Choroid plexus epithelial cell (primary cell): ENCODE data around the gene PHAX.
A peak's percentile ranks its signal among the peaks of the same experiment; 100 is the strongest.

Source experiments
- DNase-seq: peaks from one replicate; pipeline ENCODE4 v3.0.0-alpha.2; 2010; ENCODE audit warnings: low read depth
- H3K4me3 ChIP-seq: 2 replicates; pipeline ENCODE4 v1.5.1; 2011; ENCODE audit warnings: low read depth, mild to moderate bottlenecking, control low read depth, low read length, moderate library complexity
- CTCF ChIP-seq: conservative IDR thresholded peaks from 2 replicates; pipeline ENCODE4 v1.5.1; 2011; ENCODE audit warnings: low read depth, mild to moderate bottlenecking, control low read depth, inconsistent platforms, low read length, moderate library complexity

Gene PHAX

GRCh38 chr5:126624534-126624933, 23.8 kb downstream of the PHAX start:
- no peak for TF ChIP-seq CTCF
- H3K4me3 ChIP-seq, result no peak overlapping the region
- DNase-seq, result peak; percentile 95

GRCh38 chr5:126628102-126628501, 27.4 kb downstream of the PHAX start:
- no peak overlapping the region for H3K4me3 ChIP-seq
- DNase-seq, result no peak
- TF ChIP-seq CTCF, result no peak

GRCh38 chr5:126631920-126632319, 31.2 kb downstream of the PHAX start:
- no peak overlapping the region for H3K4me3 ChIP-seq
- DNase-seq, result no peak
- TF ChIP-seq CTCF, result no peak

- no peak overlapping the region for H3K4me3 ChIP-seq
- DNase-seq, result no peak
- no peak for TF ChIP-seq CTCF
Observed at GRCh38 chr5:126633552-126633951, 32.8 kb downstream of the PHAX start.

- DNase-seq, result no peak
- TF ChIP-seq CTCF, result no peak
- H3K4me3 ChIP-seq, result no peak overlapping the region
Observed at GRCh38 chr5:126635585-126635984, 34.8 kb downstream of the PHAX start.

- TF ChIP-seq CTCF, result no peak
- DNase-seq, result no peak
- H3K4me3 ChIP-seq, result no peak overlapping the region
Observed at GRCh38 chr5:126636956-126637355, 36.2 kb downstream of the PHAX start.

- DNase-seq, result no peak
- no peak for TF ChIP-seq CTCF
- H3K4me3 ChIP-seq, result no peak overlapping the region
Observed at GRCh38 chr5:126640866-126641265, 40.1 kb downstream of the PHAX start.
